Stimulated activated CD4-positive, alpha-beta T cell treated with anti-CD3 and anti-CD28 coated beads, Interleukin-4, amount 100 ng/mL, for 4 hours (primary cell): ENCODE data around the gene TNXB.
"Not testable (repeated sequence)": the region's sequence is repeated elsewhere in the genome, so short reads cannot be mapped to it uniquely, and the experiment has no call there.

Source experiments
- DNase-seq, 2 experiments: peaks; one replicate each; pipeline ENCODE4 v3.0.0-alpha.2; 2020

Gene TNXB

DNA sequence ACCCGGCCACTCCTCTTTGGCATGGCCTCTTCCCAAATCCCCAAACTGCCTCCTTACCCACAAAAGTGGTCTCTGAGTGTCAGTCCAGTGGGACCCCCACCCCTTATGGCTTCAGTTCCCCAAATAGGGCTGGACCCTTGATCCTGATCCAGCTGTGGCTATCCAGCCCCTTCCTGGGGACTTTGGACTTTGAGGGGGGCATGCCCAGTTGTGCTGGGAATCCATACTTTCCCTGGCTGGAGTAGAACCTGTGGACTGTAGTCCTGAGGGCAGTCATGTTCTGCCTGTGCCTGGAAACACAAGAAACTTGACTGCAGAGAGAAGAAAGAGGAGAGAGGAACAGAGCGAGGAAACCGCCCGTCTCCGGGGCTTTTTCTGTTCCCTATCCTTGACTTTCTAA, 72.0 kb downstream of the TNXB start:
- DNase-seq, result not testable (repeated sequence)

DNA sequence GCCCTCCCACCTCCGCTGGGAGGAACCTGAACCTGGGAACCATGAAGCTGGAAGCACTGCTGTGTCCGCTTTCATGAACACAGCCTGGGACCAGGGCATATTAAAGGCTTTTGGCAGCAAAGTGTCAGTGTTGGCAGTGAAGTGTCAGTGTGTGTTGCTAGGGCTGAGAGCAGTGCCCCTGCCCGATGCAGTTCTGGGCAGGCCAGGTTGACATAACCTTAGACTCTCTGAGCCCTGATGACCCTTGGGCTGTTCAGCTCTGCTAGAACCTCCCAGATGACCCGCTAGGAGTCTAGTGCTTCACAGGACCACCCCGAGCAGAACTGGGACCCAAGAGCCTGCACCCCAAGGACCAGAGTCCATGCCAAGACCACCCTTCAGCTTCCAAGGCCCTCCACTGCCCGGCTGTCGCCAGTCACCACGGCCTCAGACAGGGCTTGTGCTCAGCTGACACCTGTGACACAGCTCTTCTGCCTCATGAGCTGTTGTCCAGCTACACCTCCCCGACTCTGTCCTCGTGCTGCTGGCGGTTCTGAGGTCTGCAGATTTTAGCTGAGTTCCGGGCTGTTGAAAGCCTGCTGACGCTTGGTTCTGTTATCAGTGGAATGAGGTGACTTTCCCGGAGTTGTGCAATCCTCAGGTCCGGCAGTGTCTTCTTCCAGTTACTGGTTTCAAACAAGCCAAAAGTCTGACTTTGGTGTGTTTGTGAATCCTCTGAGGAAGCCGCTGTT, 73.7 kb downstream of the TNXB start:
- DNase-seq, result not testable (repeated sequence)

DNA sequence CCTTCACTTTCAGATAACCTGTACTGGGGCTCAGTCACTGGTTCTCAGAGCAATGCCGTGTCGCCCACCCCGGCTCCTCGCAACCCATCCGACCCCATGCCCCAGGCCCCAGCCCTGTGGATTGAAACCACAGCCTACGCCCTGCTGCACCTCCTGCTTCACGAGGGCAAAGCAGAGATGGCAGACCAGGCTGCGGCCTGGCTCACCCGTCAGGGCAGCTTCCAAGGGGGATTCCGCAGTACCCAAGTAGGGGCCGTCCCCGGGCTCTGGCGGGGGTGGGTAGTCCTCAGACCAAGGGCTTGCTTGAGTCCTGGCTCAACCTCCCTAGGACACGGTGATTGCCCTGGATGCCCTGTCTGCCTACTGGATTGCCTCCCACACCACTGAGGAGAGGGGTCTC, 79.6 kb downstream of the TNXB start:
- DNase-seq, result not testable (repeated sequence)

DNA sequence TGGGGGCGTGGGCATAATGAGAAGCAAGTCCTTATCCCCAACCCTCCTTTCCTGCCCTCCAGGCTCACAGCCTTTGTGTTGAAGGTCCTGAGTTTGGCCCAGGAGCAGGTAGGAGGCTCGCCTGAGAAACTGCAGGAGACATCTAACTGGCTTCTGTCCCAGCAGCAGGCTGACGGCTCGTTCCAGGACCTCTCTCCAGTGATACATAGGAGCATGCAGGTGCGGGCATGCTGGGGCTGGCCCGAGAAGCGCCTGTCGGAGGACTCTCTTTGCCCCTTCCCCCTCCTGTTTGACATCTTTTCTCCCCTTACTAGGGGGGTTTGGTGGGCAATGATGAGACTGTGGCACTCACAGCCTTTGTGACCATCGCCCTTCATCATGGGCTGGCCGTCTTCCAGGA, 80.5 kb downstream of the TNXB start:
- not testable (repeated sequence) for DNase-seq

DNA sequence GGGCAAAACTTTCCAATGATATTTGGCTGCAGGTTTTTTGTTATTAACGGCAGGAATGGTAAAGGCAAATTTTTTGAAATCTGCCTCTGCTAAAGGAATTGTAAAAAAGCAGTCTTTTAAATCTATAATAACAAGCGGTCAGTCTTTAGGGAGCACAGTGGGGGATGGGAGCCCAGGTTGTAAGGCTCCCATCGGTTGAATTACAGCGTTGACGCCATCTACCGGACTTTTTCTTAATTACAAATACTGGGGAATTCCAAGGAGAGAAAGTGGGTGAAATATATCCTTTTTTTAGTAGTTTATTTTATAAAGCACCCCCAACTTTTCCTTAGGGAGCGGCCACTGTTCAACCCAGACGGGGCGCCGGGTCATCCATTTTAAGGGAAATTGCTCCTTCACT, 87.0 kb downstream of the TNXB start:
- not testable (repeated sequence) for DNase-seq

DNA sequence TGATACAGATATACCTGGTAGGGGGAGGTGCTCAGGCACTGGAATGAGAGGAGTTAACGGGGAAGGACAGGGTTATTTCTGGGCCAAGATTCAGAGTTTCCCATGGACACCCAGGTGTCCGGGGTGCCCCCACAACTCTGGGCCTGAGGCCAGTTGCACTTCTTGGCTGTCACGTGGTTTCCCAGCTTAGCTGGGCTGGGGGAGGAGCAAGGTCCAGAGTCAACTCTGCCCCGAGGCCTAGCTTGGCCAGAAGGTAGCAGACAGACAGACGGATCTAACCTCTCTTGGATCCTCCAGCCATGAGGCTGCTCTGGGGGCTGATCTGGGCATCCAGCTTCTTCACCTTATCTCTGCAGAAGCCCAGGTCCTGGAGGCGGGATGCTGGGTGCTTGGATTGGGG, 94.6 kb downstream of the TNXB start, which contains the start of gene C4B:
C4B (plus strand) TSS at position 249 of the 400 bp plus-strand sequence; CDS start at position 300, 51 bp downstream.
- DNase-seq, result not testable (repeated sequence)

DNA sequence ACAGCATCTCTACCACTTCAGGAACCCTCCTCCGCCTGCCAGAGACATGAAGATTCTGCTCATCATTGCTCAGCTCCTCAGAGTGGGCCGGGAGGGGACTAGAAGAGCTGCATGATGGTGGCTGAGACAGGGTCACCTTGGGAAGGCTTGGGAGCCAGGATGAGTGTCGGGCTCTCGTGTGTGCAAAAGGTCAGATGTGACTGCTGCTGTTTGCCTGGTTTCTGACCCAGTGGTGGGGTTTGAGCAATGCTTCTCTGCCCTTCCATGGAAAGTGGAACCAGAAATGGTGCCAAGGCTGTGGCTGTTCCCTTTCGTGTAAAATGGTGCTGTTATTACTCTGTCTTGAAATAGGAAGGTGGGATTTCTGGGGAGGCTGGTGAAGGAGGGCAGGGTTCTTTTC, 95.4 kb downstream of the TNXB start:
- not testable (repeated sequence) for DNase-seq

DNA sequence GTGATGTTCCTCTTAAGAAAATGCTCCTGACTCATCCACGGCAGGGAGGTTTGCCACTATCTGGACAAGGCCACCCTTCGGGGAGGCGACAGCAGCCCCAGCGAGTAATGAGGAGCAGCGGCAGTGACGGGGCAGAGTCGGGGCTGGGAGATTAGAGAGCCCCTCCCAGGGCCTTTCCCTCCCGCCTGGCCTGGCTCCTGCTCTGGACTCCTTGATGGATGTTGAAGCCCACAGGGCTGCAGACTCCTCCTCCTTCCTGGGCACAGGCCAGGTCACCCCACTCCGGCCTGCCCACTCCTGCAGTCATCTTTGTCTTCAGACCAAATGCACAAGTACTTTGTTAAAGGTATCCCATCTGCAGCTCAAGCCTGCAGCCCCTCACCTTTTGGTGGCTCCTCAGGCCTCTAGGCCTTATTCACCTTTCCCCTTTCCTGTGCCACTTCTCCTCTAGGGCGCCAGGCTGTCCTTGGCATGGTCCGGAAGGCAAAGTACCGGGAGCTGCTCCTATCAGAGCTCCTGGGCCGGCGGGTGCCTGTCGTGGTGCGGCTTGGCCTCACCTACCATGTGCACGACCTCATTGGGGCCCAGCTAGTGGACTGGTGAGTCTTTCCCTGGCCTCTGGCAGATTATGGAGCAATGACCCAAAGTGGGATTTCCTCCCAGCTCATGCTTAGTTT, 96.1 kb downstream of the TNXB start:
- not testable (repeated sequence) for DNase-seq

DNA sequence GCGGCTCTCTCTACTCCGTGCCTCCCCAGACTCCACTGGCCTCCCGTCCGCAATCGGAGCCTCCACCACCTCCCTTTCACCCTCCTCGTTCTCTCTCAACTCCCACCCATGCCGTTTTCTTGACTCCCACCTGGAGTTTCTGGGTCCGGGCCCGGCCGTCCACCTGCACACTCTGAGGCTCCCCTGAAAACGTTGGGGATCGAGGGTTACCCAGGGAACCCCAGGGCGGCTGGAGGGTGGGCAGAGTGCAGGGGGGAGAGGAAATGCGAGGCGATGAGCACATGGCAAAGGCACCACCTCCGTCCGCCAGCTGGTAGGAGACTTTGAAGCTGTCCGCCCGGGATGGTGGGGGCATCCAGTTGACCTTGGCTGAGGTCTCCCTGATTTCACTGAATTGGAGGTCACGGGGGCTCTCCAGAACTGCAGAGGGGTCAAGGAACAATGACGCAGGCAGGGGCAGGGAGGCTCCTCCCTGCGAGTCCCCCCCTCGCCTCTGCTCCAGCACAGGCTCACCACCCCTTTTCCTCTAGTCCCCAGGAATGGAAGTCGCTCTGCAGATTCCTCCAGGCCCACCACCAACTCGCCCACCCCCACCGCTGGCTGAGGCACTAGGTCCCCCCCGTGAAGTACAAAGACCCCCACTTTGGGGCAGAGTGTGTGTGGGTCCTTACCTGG, 98.1 kb downstream of the TNXB start:
- not testable (repeated sequence) for DNase-seq

DNA sequence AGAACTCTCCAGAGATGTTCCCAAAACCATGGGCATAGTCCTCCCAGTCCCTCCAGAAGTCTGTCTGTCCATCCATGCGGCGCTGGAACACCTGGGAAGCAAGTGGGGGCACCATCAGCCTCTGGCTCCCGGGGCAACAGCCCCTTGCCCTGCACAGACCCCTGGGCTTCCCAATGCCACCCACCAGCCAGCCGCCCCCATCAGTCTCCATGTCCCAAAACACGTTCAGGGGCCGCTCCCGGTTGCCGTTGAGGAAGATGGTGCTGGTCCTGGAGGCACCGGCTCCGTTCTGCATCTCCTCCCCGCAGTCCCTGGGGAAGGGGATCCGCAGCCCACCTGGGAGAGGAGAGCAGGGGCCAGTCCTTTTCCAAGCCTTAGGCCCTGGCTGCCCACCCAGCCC, 99.6 kb downstream of the TNXB start:
- not testable (repeated sequence) for DNase-seq

DNA sequence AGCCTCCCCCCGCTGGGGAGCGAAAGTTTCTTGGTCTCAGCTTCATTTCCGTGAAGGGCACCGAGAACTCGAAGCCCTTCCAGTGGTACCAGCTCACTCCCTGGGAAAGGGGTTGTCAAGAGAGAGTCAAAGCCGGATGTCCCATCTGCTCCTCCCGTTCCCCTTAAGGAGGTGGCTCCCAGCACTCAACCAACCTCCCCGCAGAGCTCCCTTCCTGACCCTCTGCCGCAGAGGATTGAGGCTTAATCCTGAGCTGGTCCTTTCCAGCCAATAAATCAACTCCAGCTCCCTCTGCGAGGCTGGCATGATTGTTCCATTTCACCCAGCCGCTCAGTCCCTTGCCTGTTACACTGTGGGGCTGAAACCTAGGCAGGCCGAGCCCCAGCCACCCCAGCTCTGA, 100.5 kb downstream of the TNXB start:
- DNase-seq, result not testable (repeated sequence)

DNA sequence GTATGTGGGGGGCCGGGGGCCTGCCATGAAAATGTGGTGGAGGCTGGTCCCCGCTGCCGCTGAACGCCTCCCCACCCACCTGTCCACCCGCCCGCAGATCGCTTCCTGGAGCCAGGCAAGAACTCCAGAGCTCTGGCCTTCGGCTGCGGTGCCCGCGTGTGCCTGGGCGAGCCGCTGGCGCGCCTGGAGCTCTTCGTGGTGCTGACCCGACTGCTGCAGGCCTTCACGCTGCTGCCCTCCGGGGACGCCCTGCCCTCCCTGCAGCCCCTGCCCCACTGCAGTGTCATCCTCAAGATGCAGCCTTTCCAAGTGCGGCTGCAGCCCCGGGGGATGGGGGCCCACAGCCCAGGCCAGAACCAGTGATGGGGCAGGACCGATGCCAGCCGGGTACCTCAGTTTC, 101.1 kb downstream of the TNXB start:
- not testable (repeated sequence) for DNase-seq

DNA sequence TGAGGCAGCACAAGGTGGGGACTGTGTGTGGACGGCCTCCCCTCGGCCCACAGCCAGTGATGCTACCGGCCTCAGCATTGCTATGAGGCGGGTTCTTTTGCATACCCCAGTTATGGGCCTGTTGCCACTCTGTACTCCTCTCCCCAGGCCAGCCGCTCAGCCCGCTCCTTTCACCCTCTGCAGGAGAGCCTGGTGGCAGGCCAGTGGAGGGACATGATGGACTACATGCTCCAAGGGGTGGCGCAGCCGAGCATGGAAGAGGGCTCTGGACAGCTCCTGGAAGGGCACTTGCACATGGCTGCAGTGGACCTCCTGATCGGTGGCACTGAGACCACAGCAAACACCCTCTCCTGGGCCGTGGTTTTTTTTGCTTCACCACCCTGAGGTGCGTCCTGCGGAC, 102.1 kb downstream of the TNXB start:
- DNase-seq, result not testable (repeated sequence)

DNA sequence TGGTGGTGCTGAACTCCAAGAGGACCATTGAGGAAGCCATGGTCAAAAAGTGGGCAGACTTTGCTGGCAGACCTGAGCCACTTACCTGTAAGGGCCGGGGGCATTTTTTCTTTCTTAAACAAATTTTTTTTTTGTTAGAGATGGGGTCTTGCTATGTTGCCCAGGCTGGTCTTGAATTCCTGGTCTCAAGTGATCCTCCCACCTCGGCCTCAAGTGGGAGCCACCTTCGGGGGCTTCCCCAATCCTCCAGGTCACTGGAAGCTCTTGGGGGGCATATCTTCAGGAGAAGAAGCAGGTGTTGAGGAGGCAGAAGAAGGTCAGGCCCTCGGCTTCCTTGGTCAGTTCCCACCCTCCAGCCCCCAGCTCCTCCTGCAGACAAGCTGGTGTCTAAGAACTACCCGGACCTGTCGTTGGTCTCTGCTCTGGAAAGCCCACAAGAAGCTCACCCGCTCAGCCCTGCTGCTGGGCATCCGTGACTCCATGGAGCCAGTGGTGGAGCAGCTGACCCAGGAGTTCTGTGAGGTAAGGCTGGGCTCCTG, 103.1 kb downstream of the TNXB start:
- DNase-seq, result not testable (repeated sequence)

DNA sequence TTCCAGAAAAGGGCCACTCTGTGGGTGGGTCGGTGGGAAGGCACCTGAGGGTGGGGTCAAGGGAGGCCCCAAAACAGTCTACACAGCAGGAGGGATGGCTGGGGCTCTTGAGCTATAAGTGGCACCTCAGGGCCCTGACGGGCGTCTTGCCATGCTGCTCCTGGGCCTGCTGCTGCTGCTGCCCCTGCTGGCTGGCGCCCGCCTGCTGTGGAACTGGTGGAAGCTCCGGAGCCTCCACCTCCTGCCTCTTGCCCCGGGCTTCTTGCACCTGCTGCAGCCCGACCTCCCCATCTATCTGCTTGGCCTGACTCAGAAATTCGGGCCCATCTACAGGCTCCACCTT, 103.6 kb downstream of the TNXB start:
- not testable (repeated sequence) for DNase-seq

DNA sequence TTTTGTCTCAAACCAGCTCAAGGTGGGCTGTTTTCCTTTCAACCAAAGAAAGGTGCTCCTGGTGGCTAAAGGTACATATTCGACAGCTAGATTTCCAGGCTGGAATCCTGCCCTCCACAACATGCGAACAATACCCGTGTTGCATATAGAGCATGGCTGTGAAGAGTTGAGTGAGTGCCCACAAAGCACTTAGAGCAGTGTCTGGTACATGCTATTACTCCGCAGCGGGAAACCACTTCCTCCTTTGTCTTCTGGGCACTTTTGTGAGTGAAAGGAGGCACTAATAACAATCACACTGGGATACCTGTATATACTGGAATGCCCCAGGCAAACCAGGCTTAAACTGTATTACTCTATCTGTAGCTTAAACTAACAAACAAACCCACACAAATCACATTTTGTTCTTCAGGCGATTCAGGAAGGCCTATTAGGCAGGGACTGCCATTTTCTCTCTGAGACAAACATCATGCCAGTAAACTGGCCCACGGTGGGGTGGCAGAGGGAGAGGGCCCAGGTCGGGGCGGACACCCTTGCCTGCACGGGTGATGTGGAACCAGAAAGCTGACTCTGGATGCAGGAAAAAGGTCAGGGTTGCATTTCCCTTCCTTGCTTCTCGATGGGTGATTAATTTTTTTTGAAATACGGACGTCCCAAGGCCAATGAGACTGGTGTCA, 104.1 kb downstream of the TNXB start:
- DNase-seq, result not testable (repeated sequence)

DNA sequence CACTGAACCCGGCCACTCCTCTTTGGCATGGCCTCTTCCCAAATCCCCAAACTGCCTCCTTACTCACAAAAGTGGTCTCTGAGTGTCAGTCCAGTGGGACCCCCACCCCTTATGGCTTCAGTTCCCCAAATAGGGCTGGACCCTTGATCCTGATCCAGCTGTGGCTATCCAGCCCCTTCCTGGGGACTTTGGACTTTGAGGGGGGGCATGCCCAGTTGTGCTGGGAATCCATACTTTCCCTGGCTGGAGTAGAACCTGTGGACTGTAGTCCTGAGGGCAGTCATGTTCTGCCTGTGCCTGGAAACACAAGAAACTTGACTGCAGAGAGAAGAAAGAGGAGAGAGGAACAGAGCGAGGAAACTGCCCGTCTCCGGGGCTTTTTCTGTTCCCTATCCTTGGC, 104.7 kb downstream of the TNXB start:
- not testable (repeated sequence) for DNase-seq

DNA sequence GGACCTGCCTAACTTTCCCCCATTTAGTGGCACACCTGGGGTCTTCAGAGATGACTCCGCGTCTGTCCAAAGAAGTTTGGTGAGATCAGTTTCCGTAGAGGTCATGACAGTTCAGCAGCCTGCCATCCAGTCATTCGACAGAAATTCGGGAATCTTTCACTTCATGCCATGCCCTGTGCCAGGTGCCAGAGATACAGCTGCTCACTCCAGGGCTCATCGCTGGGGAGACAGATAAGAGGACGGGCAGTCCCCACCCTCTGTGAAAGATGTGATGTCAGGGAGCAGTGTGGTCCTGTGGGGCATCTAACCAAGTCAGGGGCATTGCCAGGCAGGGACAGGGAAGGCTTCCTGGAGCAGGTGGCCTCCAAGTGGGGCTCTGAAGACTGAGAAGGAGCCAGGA, 105.8 kb downstream of the TNXB start:
- not testable (repeated sequence) for DNase-seq

DNA sequence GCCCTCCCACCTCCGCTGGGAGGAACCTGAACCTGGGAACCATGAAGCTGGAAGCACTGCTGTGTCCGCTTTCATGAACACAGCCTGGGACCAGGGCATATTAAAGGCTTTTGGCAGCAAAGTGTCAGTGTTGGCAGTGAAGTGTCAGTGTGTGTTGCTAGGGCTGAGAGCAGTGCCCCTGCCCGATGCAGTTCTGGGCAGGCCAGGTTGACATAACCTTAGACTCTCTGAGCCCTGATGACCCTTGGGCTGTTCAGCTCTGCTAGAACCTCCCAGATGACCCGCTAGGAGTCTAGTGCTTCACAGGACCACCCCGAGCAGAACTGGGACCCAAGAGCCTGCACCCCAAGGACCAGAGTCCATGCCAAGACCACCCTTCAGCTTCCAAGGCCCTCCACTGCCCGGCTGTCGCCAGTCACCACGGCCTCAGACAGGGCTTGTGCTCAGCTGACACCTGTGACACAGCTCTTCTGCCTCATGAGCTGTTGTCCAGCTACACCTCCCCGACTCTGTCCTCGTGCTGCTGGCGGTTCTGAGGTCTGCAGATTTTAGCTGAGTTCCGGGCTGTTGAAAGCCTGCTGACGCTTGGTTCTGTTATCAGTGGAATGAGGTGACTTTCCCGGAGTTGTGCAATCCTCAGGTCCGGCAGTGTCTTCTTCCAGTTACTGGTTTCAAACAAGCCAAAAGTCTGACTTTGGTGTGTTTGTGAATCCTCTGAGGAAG, 106.4 kb downstream of the TNXB start:
- DNase-seq, result not testable (repeated sequence)

DNA sequence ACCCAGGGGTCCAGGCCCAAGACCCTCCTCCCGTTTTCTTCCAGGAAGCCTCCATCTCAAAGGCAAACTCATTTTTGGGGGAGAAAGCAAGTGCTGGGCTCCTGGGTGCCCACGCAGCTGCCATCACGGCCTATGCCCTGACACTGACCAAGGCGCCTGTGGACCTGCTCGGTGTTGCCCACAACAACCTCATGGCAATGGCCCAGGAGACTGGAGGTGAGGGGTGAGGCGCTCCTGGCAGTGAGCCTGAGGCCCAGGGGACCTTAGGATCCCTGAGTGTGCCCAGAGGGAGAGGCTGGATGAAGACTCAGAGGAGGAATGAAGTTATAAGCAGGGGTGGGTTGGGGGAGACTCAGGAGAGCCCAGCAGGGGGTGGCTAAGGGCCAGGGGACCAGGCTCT, 112.8 kb downstream of the TNXB start:
- not testable (repeated sequence) for DNase-seq

DNA sequence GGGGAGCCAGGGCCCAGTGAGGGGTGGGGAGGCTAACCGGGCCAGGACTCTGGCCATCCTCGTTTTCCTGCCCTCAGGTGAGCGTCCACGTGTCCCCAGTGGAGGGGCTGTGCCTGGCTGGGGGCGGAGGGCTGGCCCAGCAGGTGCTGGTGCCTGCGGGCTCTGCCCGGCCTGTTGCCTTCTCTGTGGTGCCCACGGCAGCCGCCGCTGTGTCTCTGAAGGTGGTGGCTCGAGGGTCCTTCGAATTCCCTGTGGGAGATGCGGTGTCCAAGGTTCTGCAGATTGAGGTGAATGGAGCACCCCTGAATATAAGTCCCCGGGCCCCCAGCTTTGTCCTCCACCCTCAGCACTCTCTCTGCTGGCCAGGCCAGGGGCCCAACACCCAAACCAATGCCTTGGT, 114.7 kb downstream of the TNXB start:
- not testable (repeated sequence) for DNase-seq
